Globus pallidus (tissue), 1 donor: ENCODE results near the gene IRF8.
"Not testable (repeated sequence)": the region's sequence is repeated elsewhere in the genome, so short reads cannot be mapped to it uniquely, and the experiment has no call there.

ENCODE experiments used
- DNase-seq: peaks from one replicate; pipeline ENCODE4 v3.0.0-alpha.2; 2015; ENCODE audit warnings: low spot score

Gene IRF8

DNA sequence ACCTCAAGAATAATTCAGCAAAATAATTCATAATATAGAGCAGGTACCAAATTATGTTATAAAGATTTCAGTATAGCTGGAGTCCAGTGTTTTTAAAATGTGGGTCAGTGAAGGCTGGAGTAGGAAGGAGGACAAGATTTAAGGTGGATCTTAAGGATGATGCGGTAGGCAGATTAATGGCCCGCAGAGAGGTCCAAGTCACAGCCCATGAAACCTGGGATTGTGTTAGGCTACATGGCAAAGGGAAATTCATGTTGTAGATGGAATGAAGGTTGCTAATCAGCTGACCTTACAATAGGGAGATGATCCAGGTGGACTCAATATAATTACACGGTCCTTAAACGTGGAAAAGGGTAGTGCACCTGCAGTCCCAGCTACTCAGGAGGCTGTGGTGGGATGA lies 6.2 kb upstream of the IRF8 start:
- no peak for DNase-seq

DNA sequence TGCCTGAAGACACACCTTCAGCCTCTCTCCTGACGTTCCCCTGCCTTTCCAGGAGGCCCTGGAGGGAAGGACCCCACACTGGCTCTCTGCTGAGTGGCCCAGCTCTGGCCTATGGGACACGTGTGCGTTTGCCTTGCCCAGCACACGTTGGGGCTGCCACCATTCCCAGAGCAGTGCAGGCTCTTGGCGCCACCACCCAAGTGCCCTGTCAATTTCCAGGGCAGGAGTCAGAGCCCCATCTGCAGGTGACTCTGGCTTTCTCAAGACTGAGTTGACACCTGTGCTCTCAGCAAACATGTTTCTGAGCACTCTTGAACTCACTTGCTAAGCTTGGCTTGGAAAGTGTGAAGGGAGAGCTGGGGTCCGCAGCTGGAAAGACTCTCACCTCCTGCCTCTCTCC lies 4.7 kb upstream of the IRF8 start:
- DNase-seq: no peak

DNA sequence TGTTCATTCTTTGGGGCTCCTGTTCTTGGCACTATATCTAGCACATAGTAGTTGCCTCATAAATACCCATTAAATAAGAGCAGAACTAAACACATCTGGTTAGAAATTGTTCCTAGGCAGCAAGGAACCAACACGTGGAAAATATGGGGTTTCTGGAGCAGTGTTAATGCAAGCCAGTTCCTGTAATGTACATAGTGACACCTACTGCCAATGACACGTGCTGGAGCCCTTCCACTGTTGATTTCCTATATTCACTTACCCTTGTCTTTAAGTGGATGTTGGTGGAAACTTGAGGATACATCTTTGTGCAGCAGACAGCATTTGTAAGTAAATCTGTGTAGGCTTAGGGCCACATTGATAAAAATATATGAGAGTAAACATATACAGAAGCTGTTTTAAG lies 1.6 kb upstream of the IRF8 start:
- no peak for DNase-seq

DNA sequence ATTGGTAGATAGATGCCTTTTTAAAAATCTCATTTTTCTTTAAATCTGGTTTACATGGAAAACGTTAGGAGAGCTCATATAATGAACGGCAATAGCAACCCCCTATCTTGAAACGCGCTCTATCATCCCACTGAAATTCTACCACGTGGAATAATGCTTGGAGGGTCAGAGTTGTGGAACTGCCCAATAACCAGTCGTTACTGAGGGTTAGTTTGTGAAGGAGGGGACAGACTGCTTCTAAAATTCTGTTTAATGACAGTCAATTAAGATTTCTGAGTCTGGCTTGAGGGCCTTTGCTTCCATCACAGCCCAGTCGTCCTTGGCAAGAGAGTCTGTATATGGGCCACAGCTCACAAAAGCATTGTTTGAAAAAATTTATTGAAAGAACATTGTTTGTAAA lies 482 bp downstream of the IRF8 start:
- no peak for DNase-seq

GRCh38 chr16:85900027-85900792 lies 1.2 kb downstream of the IRF8 start:
- DNase-seq: no peak

GRCh38 chr16:85901110-85901509 lies 2.1 kb downstream of the IRF8 start:
- DNase-seq: no peak

- DNase-seq: no peak
Observed at GRCh38 chr16:85901773-85902365, 2.9 kb downstream of the IRF8 start.

- DNase-seq: no peak
Observed at GRCh38 chr16:85902366-85903155, 3.6 kb downstream of the IRF8 start.

GRCh38 chr16:85903559-85903958 lies 4.6 kb downstream of the IRF8 start:
- no peak for DNase-seq

- DNase-seq: no peak
Observed at GRCh38 chr16:85905110-85906095, 6.4 kb downstream of the IRF8 start.

DNA sequence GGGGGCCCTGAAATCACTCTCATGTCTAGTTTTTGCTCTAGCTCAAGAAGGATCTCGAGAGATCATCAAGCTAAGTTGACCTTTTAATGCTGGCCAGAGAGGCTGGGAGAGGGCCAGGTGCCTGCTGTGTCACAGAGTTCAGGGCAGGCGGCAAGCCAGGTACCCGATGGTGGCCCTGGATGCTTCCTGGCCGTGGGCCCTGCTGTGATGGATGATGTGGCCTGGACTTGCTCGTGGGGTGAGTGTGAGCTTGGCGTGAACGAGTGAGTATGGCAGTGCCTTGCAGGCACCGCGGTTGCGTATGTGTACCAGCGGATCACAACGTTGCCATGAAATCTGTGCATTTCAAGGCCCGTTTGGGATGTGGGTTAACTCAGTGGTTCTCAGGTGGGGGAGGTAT lies 7.4 kb downstream of the IRF8 start:
- DNase-seq: no peak

DNA sequence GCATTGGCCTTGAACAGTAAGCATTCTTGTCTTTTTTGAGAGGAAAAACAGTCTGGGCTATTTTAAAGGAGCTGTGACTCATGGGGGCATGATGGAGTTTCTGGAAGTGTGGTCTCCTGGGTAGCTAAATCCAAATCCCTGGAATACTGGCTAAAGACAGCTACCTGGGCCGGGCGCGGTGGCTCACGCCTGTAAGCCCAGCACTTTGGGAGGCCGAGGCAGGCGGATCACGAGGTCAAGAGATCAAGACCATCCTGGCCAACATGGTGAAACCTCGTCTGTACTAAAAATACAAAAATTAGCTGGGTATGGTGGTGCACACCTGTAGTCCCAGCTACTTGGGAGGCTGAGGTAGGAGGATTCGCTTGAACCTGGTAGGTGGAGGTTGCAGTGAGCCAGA lies 8.3 kb downstream of the IRF8 start:
- not testable (repeated sequence) for DNase-seq

DNA sequence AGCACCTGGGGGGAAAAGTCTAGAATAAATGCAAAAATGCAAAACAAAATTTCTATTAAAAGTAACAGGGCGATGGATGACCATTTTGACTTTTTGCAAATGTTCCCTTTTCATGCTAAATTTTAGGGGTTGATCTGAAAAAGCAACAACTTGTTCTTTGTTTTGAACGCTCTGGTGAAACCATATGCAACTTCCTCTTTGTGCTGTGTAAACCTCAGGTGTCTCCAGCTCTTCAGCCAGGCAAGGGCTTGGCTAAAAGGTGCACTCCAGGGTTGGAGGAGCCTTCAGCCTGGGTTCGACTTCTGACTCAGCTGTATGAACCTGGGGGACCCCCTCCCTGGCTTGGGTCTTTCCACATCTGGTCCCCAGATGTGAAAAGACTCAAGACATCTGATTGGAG lies 9.5 kb downstream of the IRF8 start:
- no peak for DNase-seq

DNA sequence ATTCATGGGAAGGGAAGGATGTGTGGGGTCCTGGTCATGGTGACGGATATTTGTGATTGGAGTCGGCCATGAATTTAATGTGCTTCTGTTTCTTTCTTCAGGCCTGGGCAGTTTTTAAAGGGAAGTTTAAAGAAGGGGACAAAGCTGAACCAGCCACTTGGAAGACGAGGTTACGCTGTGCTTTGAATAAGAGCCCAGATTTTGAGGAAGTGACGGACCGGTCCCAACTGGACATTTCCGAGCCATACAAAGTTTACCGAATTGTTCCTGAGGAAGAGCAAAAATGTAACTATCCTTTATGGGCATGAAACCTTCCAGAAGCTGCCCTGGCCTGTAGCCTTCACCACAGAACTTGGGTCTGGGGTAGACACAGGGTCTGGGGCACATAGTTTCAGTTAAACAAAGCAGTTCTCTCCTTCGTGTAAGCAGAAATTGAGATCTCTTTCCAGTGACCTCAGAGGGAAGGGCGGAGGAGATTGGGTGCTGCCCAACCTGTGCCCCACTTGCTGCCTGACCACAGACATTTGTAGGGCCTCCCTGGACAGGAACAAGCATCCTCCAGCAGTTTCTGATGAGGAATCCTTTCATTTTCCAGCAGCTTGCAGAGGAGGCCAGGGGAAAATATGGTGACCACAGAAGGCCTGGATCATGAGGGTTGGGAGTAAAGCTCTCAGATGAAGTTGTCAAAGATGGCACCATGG lies 10.1 kb downstream of the IRF8 start:
- peak; percentile 35 for DNase-seq

DNA sequence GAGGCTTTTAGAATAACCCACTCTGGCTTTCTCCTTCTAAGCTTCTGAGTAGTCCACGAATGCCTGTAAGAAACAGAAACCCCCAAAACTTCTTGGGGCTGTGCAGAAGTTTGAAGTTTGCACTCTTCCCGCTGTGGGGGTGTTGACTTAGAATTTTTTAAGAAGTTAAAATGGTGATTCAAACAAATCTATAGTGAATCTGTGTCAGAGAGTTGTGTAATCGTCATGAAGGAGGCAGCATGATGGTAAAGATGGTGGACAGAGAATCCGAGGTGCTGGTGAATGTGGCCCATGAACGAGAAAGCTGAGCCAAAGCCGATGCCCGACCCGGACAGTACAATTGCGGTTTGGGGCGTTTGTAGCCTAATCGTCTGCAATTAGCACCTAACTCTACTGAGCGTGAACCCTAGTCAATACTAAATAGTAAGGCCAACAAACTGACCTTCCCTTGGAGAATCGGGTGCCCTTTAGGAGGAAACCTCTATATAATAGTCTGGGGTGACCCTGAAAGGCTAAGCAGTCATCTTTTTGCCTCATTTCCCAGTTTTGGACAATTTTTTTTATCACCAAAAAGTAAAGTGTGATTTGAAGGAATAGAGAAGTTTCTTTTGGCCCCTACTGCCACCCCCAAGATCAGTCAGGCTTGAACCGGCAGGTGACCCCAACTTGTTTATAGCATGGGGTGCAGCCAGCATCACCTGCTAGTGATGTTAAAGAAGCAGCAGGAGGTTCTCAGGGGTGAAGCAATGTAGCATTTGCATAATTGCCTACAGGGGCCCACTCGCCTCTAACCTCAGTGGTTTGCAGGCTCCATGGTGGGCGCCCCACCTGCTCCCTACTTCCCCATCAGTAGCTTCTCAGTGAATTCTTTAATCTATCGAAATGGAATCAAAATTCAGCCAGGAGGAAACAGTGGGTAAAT lies 11.2 kb downstream of the IRF8 start:
- no peak for DNase-seq

DNA sequence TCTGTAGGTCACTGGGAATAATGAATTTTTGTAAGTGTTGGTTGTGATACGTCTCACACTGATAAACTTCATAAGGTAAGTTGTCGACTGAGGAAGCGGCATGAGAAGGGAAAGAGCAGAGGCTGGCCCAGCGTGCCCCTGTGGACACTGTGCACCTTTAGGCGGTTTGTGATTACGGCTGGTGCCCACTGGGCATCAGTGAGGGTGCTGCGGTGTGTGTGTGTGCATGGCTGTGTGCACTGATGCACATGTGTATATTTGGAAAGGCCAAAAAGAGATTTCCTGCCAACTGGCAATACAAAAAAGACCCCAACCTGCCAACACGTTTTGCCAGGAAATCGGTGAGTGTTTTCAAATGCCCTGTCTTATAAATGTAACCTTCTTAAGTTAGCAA lies 11.9 kb downstream of the IRF8 start:
- no peak for DNase-seq

DNA sequence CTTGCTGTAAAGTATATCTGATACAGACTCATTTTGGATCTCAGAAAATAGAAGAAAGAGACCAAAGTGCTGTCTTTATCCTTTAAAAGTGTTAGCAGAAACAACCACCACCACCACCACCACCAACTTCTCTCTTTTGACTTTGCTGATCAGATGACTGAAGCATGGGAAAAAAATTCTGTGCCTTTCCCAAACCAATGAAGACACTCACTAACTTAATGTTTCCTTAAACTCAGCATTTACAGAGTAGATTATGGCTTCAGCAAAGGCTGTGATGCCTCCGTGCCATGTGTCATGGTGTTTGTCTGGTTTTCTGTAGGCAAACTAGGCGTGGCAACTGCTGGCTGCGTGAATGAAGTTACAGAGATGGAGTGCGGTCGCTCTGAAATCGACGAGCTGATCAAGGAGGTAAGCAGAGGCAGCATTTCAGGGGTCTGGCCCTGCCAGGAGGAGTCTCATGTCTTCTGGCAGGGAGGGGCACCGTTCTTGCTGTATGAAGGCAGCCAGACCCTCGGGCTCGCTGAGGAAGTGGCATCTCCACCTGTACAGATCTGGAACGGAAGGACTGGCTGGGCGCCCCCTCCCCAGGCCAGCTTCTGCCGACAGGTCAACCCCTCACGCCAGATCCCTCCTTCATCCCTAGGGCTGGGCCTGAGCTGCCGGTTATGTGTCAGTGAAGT lies 12.4 kb downstream of the IRF8 start:
- no peak for DNase-seq

- no peak for DNase-seq
Observed at GRCh38 chr16:85912211-85912974, 13.4 kb downstream of the IRF8 start.

DNA sequence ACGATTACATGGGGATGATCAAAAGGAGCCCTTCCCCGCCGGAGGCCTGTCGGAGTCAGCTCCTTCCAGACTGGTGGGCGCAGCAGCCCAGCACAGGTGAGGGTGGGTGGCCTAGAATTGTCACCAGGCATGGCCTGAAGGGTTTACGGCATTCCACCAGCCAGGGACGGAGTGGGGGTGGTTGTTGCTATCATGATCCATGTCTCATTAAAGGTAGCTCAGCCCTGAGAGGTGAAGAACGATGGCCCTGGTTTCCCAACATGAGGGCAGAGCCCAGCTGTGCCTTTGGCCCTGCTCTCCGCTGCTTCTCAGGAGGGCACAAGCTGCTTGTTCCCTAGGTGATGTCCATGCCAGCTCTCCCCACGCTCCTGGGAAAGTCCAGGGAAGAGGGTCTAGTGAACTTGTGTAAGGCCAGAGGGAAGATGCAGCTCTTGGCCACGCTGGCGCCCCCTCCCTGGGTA lies 14.2 kb downstream of the IRF8 start:
- DNase-seq: no peak
